K562 (cell line): ENCODE data around the gene UBE2K.
"Not testable (repeated sequence)": the region's sequence is repeated elsewhere in the genome, so short reads cannot be mapped to it uniquely, and the experiment has no call there.

Source experiments
- CC2D1A ChIP-seq: fragments of 450-650 bp; IDR thresholded peaks from 2 replicates; pipeline ENCODE4 v1.6.1; 2017; ENCODE audit warnings: mild to moderate bottlenecking
- FOS ChIP-seq: IDR thresholded peaks from 3 replicates; pipeline ENCODE4 v1.6.1; 2011; ENCODE audit not compliant: insufficient read length; ENCODE audit errors: extremely low read depth
- KAT8 ChIP-seq: fragments of 450-650 bp; IDR thresholded peaks from 2 replicates; pipeline ENCODE4 v1.6.1; 2016; ENCODE audit warnings: low read depth, mild to moderate bottlenecking
- KDM2B ChIP-seq: fragments of 250-450 bp; sonication (Bioruptor Pico); IDR thresholded peaks from 2 replicates; pipeline ENCODE4 v1.8.0; 2021; ENCODE audit warnings: mild to moderate bottlenecking, moderate library complexity
- KLF10 ChIP-seq: fragments of 250-450 bp; sonication (Bioruptor Pico); IDR thresholded peaks from 2 replicates; pipeline ENCODE4 v1.6.1; 2021; ENCODE audit warnings: matching md5 sums
- NFYB ChIP-seq: IDR thresholded peaks from 2 replicates; pipeline ENCODE4 v1.6.1; 2011; ENCODE audit warnings: mild to moderate bottlenecking, moderate library complexity; ENCODE audit not compliant: insufficient read length; ENCODE audit errors: extremely low read depth
- POLR2AphosphoS5 ChIP-seq: IDR thresholded peaks from 2 replicates; pipeline ENCODE4 v1.6.1; 2011; ENCODE audit warnings: mild to moderate bottlenecking, low read depth, low read length, moderate library complexity; ENCODE audit not compliant: control insufficient read depth, insufficient read depth
- TF ChIP-seq, protein P1 (sequence below): sonication (generic); formaldehyde crosslinking; IDR thresholded peaks from 2 replicates; pipeline ENCODE4 v1.8.0; 2022; ENCODE audit warnings: missing genetic modification reagents, mild to moderate bottlenecking, borderline replicate concordance
- TF ChIP-seq, protein P2 (sequence below): sonication (generic); formaldehyde crosslinking; IDR thresholded peaks from 2 replicates; pipeline ENCODE4 v1.9.0; 2022; ENCODE audit warnings: mild to moderate bottlenecking, missing genetic modification reagents

DNA sequence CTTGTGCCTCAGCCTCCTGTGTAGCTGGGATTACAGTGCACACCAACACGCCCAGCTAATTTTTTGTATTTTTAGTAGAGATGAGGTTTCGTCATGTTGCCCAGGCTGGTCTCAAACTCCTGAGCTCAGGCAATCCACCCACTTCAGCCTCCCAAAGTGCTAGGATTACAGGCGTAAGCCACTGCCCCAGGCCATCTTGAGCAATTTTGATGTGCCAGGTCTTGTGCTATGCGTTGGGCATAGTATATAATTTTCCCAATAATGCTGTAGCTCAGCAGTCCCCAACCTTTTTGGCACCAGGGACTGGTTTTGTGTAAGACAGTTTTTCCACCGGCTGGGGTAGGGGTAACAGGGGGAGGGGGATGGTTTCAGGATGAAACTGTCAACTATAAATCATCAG, 41.3 kb upstream of the UBE2K start:
- TF ChIP-seq KAT8; KLF10 (CRISPR knock-in tag); FOS; CC2D1A; KDM2B (CRISPR knock-in tag); POLR2AphosphoS5; NFYB: not testable (repeated sequence)
- TF ChIP-seq, protein P1, sequence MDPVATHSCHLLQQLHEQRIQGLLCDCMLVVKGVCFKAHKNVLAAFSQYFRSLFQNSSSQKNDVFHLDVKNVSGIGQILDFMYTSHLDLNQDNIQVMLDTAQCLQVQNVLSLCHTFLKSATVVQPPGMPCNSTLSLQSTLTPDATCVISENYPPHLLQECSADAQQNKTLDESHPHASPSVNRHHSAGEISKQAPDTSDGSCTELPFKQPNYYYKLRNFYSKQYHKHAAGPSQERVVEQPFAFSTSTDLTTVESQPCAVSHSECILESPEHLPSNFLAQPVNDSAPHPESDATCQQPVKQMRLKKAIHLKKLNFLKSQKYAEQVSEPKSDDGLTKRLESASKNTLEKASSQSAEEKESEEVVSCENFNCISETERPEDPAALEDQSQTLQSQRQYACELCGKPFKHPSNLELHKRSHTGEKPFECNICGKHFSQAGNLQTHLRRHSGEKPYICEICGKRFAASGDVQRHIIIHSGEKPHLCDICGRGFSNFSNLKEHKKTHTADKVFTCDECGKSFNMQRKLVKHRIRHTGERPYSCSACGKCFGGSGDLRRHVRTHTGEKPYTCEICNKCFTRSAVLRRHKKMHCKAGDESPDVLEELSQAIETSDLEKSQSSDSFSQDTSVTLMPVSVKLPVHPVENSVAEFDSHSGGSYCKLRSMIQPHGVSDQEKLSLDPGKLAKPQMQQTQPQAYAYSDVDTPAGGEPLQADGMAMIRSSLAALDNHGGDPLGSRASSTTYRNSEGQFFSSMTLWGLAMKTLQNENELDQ (CRISPR knock-in tag), result not testable (repeated sequence)
- TF ChIP-seq, protein P2, sequence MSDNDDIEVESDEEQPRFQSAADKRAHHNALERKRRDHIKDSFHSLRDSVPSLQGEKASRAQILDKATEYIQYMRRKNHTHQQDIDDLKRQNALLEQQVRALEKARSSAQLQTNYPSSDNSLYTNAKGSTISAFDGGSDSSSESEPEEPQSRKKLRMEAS (CRISPR knock-in tag), result not testable (repeated sequence)
